Measurements from ENCODE around the gene ZNF823.

DNA sequence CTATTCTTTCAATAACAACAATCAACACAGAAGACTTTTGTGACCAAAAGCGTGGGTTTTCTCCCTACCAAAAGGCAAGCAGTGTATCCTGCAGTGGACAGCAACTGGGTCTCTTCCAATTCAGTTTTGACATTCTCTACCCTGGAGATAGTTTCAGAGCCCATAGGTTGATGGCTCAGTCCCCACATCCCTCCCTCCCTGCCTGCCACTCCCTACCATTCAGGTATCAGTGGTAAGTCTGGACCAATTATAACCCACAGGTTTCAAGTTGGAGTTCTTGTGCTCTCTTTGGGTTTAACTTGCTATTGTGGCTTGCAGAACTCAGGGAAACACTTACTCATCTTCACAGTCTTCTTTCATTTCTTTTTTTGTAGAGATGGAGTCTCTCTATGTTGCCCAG is 60.2 kb downstream of the ZNF823 start:
- no peak for TF ChIP-seq ZNF197 (CRISPR knock-in tag; IDR thresholded peaks at IDR 0.05; ENCODE audit: low read depth)
- TF ChIP-seq TARDBP (IDR thresholded peaks at IDR 0.05): no peak
- no peak for TF ChIP-seq ZNF274 (IDR thresholded peaks at IDR 0.05; ENCODE audit: borderline replicate concordance, low read depth, low read length)
- no peak for TF ChIP-seq ATF1 (CRISPR knock-in tag; IDR thresholded peaks at IDR 0.05)
- no peak for TF ChIP-seq ATF1 (tag; IDR thresholded peaks at IDR 0.05)
- TF ChIP-seq, protein P1, sequence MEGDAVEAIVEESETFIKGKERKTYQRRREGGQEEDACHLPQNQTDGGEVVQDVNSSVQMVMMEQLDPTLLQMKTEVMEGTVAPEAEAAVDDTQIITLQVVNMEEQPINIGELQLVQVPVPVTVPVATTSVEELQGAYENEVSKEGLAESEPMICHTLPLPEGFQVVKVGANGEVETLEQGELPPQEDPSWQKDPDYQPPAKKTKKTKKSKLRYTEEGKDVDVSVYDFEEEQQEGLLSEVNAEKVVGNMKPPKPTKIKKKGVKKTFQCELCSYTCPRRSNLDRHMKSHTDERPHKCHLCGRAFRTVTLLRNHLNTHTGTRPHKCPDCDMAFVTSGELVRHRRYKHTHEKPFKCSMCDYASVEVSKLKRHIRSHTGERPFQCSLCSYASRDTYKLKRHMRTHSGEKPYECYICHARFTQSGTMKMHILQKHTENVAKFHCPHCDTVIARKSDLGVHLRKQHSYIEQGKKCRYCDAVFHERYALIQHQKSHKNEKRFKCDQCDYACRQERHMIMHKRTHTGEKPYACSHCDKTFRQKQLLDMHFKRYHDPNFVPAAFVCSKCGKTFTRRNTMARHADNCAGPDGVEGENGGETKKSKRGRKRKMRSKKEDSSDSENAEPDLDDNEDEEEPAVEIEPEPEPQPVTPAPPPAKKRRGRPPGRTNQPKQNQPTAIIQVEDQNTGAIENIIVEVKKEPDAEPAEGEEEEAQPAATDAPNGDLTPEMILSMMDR (IDR thresholded peaks at IDR 0.05 in 2 of 3, conservative IDR thresholded peaks at IDR 0.05 in 1 of 3; ENCODE audit: insufficient read depth in 2 of 3, low read depth in 1 of 3, low read length in 3 of 3): no peak
- TF ChIP-seq YY1 (IDR thresholded peaks at IDR 0.05; ENCODE audit: borderline replicate concordance in 1 of 3, control insufficient read depth in 1 of 3, extremely low read depth in 1 of 3, insufficient read depth in 3 of 3, insufficient read length in 1 of 3, insufficient replicate concordance in 2 of 3, low read depth in 1 of 3, low read length in 2 of 3): no peak
- no peak for TF ChIP-seq PTBP1 (IDR thresholded peaks at IDR 0.05; ENCODE audit: low read depth, low read length)
- TF ChIP-seq RAD21 (CRISPR knock-in tag; conservative IDR thresholded peaks at IDR 0.05 in 1 of 2, IDR thresholded peaks at IDR 0.05 in 1 of 2): no peak
- TF ChIP-seq CAMTA2 (CRISPR knock-in tag; conservative IDR thresholded peaks at IDR 0.05): no peak

All from K562 (cell line).